Endometrial microvascular endothelial cells (primary cell): ENCODE measurements around the gene TGFBR2. TPM values are rescaled to one million over a fixed set of nuclear protein-coding genes. Genes with fewer than 3 reads are reported as not detected.

Source experiments
- in situ Hi-C: cut with HindIII; loops from 2 replicates; pipeline ENCODE4 v1.10.0; 2017; ENCODE audit warnings: low sequenced_read_pairs, low pct_unique_long_range_greater_than_20kb; ENCODE audit errors: inconsistent ontology term
- total RNA-seq: library from RNA; depleted of rRNA; stranded (reverse); fragments of >200 nt; gene quantifications from one replicate; pipeline ENCODE4 v1.2.3, GENCODE V29; 2015; ENCODE audit errors: inconsistent ontology term

TGFBR2 gene
- total RNA-seq, 1 donor from 2014 or later = 252 TPM

DNA sequence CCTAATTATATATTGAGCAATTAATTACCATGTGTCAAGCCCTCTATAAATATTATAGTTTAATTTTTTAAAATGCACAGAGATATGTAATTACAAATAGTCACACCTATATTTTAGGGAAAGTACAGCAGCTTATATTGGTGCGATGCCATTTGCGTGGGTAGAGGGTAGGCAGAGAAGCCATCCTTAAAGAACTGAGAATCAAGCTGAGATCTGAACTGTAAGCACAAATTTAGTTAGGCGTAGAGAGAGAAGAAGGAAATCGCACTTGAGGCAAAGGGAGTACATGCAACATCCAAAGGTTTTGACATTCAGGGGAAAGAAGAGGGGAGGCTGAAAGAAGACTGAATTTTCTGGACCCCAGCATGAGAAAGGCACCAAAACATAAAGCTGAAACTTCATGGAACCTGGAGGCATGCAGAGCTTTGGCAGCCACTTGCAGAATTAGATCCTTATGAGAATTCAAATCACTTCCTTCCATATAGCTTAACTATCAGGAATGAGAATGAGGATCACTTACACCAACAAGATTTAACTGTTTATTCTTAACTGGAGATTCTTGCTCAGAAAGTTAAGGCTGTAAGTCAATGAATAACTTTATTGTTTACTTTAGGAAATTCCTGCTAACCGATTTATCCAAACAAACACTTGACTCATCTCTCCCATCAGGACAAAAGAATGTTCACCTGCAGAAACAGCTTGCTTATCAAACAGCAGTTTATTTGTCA, 114.3 kb downstream of the TGFBR2 start:
- in situ Hi-C loops = no loop called here

DNA sequence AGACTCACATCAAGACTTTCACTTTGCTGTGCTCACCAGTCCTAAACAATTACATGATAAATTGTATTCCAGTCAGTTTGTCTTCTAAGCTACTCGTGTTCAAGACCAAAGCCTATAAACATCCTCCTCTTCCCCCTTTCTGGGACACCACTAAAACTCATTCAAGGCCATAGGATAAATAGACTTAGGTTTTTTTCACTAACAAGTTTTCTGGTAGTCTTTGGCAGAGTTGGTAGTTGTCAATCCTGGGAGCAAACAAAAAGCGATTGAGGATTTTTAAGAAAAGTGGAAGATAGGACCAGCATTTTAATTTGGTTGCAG, 114.9 kb downstream of the TGFBR2 start:
- in situ Hi-C loops = no loop called here

DNA sequence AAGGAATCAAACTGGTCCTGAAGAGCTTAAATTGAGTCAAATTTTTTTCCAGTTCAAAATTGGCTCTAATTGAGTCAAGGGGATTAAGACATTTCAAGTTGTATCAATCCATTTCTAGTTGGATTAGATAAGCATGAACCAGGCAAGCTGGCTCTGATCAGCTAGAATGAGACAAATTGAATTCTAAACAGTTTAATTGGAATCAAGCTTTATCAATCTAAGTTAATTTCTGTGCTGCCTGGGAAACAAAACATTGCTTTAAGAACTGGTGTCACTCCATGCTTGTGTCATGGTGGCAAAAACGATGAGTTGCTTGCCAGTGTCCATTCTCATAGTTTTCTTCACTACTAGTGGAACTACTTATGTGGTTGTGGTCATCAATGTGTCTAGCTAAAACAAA, 116.8 kb downstream of the TGFBR2 start:
- in situ Hi-C loops = no loop called here

GRCh38 chr3:30724863-30725262, 118.5 kb downstream of the TGFBR2 start:
- in situ Hi-C loops = no loop called here

GRCh38 chr3:30728143-30728542, 121.7 kb downstream of the TGFBR2 start:
- in situ Hi-C loops = no loop called here

DNA sequence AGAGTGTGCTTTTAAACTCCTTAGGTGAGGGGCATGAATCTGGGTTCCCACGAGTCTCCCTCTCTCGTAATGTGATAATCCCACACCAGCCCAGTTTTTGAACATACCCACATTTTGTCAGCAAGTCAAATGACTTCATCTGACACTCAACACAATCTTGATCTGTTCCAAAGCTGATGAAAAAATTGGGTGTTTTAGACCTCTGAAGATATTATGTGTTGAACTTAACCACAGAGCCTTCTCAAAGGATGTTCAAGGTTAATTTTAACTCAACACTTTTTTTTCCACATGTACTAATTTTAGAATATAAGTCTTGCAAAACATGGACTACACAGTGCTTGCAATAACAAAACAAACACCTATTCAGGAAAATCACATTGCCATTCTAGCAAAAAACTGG, 123.1 kb downstream of the TGFBR2 start:
- in situ Hi-C loops = no loop called here

- in situ Hi-C loops = no loop called here
These were observed 123.5 kb downstream of the TGFBR2 start for GRCh38 chr3:30729936-30730335.

- in situ Hi-C loops = no loop called here
These were observed 124.6 kb downstream of the TGFBR2 start for GRCh38 chr3:30730967-30731366.

DNA sequence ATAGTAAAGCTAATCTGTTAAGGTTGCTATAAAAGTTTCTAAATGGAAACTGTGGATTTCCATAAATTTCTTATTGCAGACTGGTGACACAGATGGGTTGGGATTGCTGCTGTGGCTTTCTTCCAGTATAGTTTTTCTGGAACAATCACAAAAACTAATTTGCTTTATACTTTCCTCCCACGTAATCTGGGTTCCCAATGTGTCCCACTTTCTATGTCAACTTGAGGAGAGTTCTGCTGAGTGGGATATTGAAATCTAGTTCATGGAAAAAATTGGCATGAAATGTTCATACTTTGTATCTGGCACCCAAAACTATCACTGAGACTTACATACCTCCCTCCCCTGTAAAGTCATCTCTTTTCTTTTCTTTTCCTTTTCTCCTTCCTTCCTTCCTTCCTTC, 126.8 kb downstream of the TGFBR2 start:
- in situ Hi-C loops = no loop called here

DNA sequence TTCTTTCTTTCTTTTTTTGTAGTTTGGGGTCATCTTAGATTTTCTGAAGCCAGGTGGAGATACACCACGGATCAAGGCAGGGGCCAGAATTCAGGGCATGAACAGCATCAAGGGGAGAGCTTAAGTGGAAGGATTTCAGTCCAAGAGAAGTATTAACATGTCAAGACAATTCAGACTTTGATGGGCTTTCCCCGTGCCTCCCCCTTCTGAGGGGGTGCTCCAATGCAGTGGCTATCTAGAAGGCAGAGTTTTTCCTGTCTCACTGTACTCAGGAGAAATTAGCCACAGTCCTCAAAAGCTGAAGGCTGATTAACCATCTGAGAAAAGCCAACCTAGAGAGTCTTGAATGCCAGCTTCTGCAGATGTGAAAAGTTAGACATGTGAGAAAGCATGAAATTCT, 127.3 kb downstream of the TGFBR2 start:
- in situ Hi-C loops = no loop called here

DNA sequence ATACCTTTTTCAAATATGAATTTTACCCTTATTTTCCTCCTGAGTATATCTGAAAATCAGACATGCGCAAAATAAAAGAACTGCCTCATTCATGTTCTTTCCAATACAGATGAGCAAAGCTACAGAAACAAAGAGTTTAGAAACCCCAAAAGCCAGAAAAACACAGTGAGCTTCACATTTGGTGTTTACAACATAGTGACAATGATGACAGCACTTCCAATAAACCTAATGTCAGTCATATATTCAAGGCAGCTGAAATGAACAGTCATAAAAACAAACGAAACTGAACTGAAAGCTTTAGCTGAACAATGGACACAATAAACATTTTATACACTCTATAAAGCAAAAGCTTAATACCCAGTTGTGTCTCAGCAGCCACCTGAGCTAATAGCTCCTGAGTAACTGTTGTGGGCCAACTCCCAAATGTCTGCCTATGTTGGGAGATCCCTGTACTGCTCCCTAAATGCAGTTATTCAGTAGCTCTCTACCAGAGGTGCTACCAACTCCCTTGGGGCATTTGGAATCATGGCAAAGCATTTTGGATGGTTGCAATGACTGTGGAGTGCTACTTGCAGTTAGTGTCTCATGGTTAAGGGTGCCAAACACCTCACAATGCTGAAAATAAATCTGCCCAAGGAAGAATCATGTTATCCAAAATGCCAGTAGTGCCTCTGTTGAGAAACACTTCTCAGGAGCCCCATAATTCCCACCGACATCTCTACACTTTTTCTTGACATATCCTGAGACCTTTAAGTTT, 131.5 kb downstream of the TGFBR2 start:
- in situ Hi-C loops = no loop called here

GRCh38 chr3:30738605-30739004, 132.2 kb downstream of the TGFBR2 start:
- in situ Hi-C loops = no loop called here

DNA sequence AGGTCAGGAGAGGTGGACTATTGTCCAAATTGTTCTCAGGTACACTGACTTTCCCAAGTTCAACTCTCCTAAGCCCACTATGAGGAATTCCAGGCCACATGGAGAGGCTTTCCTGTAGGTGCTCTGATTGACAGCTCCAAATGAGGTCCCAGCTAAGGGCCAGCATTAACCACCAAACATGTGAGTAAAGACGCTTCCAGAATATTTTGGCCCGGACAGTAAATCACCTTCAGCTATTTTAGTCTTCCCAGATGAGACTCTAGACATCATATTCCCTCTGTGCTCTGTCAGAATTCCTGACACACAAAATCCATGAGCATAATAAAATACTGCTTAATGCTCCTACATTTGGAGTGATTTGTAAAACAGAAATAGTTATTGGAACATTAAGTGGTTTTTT, 135.5 kb downstream of the TGFBR2 start:
- in situ Hi-C loops = no loop called here

DNA sequence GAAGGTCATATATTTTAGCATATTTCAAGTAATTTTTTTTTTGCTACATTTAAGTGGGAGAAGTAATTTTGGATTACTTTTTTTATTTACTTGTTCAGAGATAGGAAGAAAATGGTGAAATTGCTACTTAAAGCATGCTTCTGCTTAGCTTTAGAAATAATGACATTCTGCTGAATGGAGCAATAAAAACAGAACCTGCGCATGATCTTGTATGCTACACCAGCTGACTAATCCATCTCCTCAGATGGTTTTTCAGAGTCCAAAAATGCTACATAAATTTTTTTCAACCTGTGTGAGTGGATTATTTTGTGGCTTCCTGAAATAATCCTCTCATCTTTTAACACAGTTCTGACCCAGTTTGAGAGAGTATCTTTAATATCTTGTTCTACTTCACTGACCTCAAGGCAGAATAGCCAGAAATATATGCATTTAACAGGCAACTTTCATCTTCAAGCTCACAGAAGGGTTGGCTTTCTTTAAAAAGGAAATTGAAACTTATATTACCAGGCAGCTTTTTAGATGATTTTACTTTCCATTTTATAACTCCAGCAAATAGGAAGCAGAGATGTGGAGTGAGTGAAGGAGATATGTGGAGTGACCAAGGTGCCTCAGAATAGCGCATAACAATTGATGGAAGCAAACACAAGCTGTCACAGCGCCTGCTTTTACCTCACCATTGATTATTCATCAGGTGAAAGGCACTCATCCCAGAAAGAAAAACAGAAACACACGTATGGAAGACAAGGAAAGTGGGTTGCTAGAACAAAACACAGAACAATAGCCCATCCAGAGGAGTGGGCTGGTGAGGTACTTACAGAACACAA, 136.6 kb downstream of the TGFBR2 start:
- in situ Hi-C loops = no loop called here
